Gastrocnemius medialis (tissue), 4 donors: ENCODE measurements around the gene NOP56. TPM values are rescaled to one million over a fixed set of nuclear protein-coding genes. Genes with fewer than 3 reads are reported as not detected.

Experiments
- ATAC-seq, 2 donors: fragments of 150-250 bp; one replicate each; pipeline ENCODE4 v1.9.1; 2016
- DNase-seq, 2 donors: peaks; one replicate each; pipeline ENCODE4 v3.0.0-alpha.2; 2019
- H3K27ac ChIP-seq, 4 donors: fragments of 200-600 bp; sonication (generic); 1 replicate in 1 of 4; 2 replicates in 3 of 4; pipeline ENCODE4 v1.5.1; 2016 to 2018; ENCODE audit warnings: mild to moderate bottlenecking in 2 of 4, moderate library complexity in 1 of 4
- H3K27me3 ChIP-seq, 3 donors: fragments of 200-600 bp; sonication (generic) in 2 of 3; 1 replicate in 1 of 3; 2 replicates in 2 of 3; pipeline versions ENCODE4 v1.5.1 to v1.6.0; 2016 to 2019; ENCODE audit warnings: mild to moderate bottlenecking in 1 of 3, moderate library complexity in 1 of 3
- H3K36me3 ChIP-seq, 2 donors: fragments of 200-600 bp; sonication (generic) in 1 of 2; one replicate each; pipeline ENCODE4 v1.5.1; 2017 to 2018
- H3K4me1 ChIP-seq, 2 donors: fragments of 200-600 bp; sonication (generic) in 1 of 2; one replicate each; pipeline ENCODE4 v1.5.1; 2016 to 2017; ENCODE audit warnings: mild to moderate bottlenecking in 2 of 2
- H3K4me3 ChIP-seq, 4 donors: fragments of 200-600 bp; sonication (generic) in 3 of 4; 1 replicate in 1 of 4; 2 replicates in 3 of 4; pipeline ENCODE4 v1.5.1; 2016 to 2019; ENCODE audit warnings: mild to moderate bottlenecking in 2 of 4
- H3K9me3 ChIP-seq, 3 donors: fragments of 200-600 bp; sonication (generic) in 2 of 3; 1 replicate in 1 of 3; 2 replicates in 2 of 3; pipeline ENCODE4 v1.5.1; 2016 to 2019
- CTCF ChIP-seq, 5 experiments: fragments of 450-650 bp in 3 of 5; fragments of 200-600 bp in 2 of 5; sonication (generic) in 2 of 5; IDR thresholded peaks in 4 of 5; conservative IDR thresholded peaks in 1 of 5; 1 replicate in 4 of 5; 2 replicates in 1 of 5; pipeline ENCODE4 v1.5.1; 2016 to 2019; ENCODE audit warnings: antibody characterized with exemption in 5 of 5, mild to moderate bottlenecking in 3 of 5, moderate library complexity in 3 of 5
- POLR2A ChIP-seq, 2 donors: fragments of 450-650 bp; IDR thresholded peaks; one replicate each; pipeline ENCODE4 v1.6.1; 2017; ENCODE audit warnings: antibody characterized with exemption in 2 of 2, mild to moderate bottlenecking in 2 of 2, moderate library complexity in 2 of 2
- in situ Hi-C, 4 donors: fragments of 200-750 bp; cut with MboI; loops; one replicate each; pipeline versions ENCODE4 v1.15.0 to v1.8.0; 2017; ENCODE audit warnings: low sequenced_read_pairs in 4 of 4
- intact Hi-C: fragments of 100-400 bp; cut with DNase I; formaldehyde crosslinking; loops from one replicate; pipeline ENCODE4 v1.15.1; 2023; ENCODE audit warnings: low total_unique reads
- total RNA-seq, 4 donors: library from RNA; depleted of rRNA; stranded (reverse); fragments of >200 nt; gene quantifications; one replicate each; pipeline versions ENCODE4 v1.1.0 to v1.2.3, GENCODE V29; 2016

Gene NOP56
- total RNA-seq, 4 donors from 2014 or later = 40.7 to 71.0 (median 54.9) TPM

GRCh38 chr20:2657674-2658073, 5.2 kb downstream of the NOP56 start:
- no peaks in the 10 kb centered on the region for H3K27me3 ChIP-seq
- H3K9me3 ChIP-seq = no peaks in the 10 kb centered on the region
- ATAC-seq = no peak
- in situ Hi-C loops (loop anchor here in 2 of 4 donors (10.0 to 25.0 kb wide), 2 partner anchors 143 to 205 kb away; partner anchors contain the start of gene PTPRA (in 1 of the 2)), intact Hi-C loops (loop anchor here (10.0 kb wide), 1 partner anchor 217 kb away; the partner anchor contains the start of gene PTPRA)
- H3K4me3 ChIP-seq = no peak overlapping the region
- H3K4me1 ChIP-seq = peaks cover 12 to 17% of the 10 kb centered on the region in 2 donors
- no peak for DNase-seq
- H3K27ac ChIP-seq = no peak overlapping the region
- peaks cover 0 to 92% of the 10 kb centered on the region in 2 donors for H3K36me3 ChIP-seq
- TF ChIP-seq POLR2A (IDR thresholded peaks at IDR 0.05) = no peak
- no peak for TF ChIP-seq CTCF (IDR thresholded peaks at IDR 0.05 in 4 of 5, conservative IDR thresholded peaks at IDR 0.05 in 1 of 5)

GRCh38 chr20:2658414-2659354, 6.3 kb downstream of the NOP56 start:
- in situ Hi-C loops = loop anchor here in 2 of 4 donors (10.0 to 25.0 kb wide), 2 partner anchors 144 to 204 kb away; partner anchors contain the start of gene PTPRA (in 1 of the 2)
- TF ChIP-seq CTCF (IDR thresholded peaks at IDR 0.05 in 4 of 5, conservative IDR thresholded peaks at IDR 0.05 in 1 of 5) = no peak
- TF ChIP-seq POLR2A (IDR thresholded peaks at IDR 0.05) = no peak
- intact Hi-C loops = loop anchor here (10.0 kb wide), 1 partner anchor 216 kb away; the partner anchor contains the start of gene PTPRA
- Histone ChIP-seq H3K27me3 (no peaks in the 10 kb centered on the region), H3K4me1 (peaks cover 15 to 21% of the 10 kb centered on the region in 2 donors), H3K9me3 (no peaks in the 10 kb centered on the region), H3K4me3 (no peak overlapping the region), H3K36me3 (peaks cover 0 to 96% of the 10 kb centered on the region in 2 donors), H3K27ac (no peak overlapping the region)
- no peak for ATAC-seq
- no peak for DNase-seq

- H3K36me3 ChIP-seq = peaks cover 0 to 88% of the 10 kb centered on the region in 2 donors
- no peaks in the 10 kb centered on the region for H3K27me3 ChIP-seq
- intact Hi-C loops (loop anchor here (10.0 kb wide), 1 partner anchor 215 kb away; the partner anchor contains the start of gene PTPRA), in situ Hi-C loops (loop anchor here in 2 of 4 donors (10.0 to 25.0 kb wide), 2 partner anchors 145 to 203 kb away; partner anchors contain the start of gene PTPRA (in 1 of the 2))
- peaks cover 10 to 14% of the 10 kb centered on the region in 2 donors for H3K4me1 ChIP-seq
- no peaks in the 10 kb centered on the region for H3K9me3 ChIP-seq
- no peak overlapping the region for H3K27ac ChIP-seq
- TF ChIP-seq CTCF (IDR thresholded peaks at IDR 0.05 in 4 of 5, conservative IDR thresholded peaks at IDR 0.05 in 1 of 5) (no peak), POLR2A (IDR thresholded peaks at IDR 0.05) (no peak)
- ATAC-seq (no peak), DNase-seq (no peak)
- no peak overlapping the region for H3K4me3 ChIP-seq
Observed at GRCh38 chr20:2659547-2659946, 7.1 kb downstream of the NOP56 start.

GRCh38 chr20:2663364-2663886, 11.0 kb downstream of the NOP56 start:
- peaks cover 0 to 49% of the 10 kb centered on the region in 2 donors for H3K36me3 ChIP-seq
- peak in 1 of 2 donors; percentile 4 for ATAC-seq
- no peaks in the 10 kb centered on the region for H3K27me3 ChIP-seq
- peak overlapping the region; percentile 86 to 89 (median 87) for H3K27ac ChIP-seq
- TF ChIP-seq POLR2A (IDR thresholded peaks at IDR 0.05) (no peak), CTCF (IDR thresholded peaks at IDR 0.05 in 4 of 5, conservative IDR thresholded peaks at IDR 0.05 in 1 of 5) (no peak)
- H3K4me1 ChIP-seq = peaks cover 13 to 14% of the 10 kb centered on the region in 2 donors
- no peak for DNase-seq
- intact Hi-C loops = no loop called here
- in situ Hi-C loops = loop anchor here in 1 of 4 donors (25.0 kb wide), 1 partner anchor 199 kb away; the partner anchor contains the start of gene PTPRA
- H3K9me3 ChIP-seq = no peaks in the 10 kb centered on the region
- peak overlapping the region; percentile 66 to 98 (median 83) for H3K4me3 ChIP-seq
